Astrocyte (in vitro differentiated cells and primary cell): ENCODE data around the gene SHOC2. TPM values are rescaled to one million over a fixed set of nuclear protein-coding genes. Genes with fewer than 3 reads are reported as not detected.

Experiments used
- DNase-seq: peaks from one replicate; pipeline ENCODE4 v3.0.0-alpha.2; 2010; ENCODE audit warnings: low read depth
- FAIRE-seq: peaks from 2 replicates; lab custom pipeline; 2011; peaks lifted over from hg19 to GRCh38; lab: Jason Lieb, UNC
- H2AFZ ChIP-seq: 2 replicates; pipeline ENCODE4 v1.6.0; 2012; ENCODE audit warnings: low read depth, low read length, inconsistent platforms
- H3K27ac ChIP-seq: 2 replicates; pipeline ENCODE4 v1.5.1; 2011; ENCODE audit warnings: low read depth, low read length, inconsistent platforms
- H3K27me3 ChIP-seq: 2 replicates; pipeline ENCODE4 v1.6.0; 2011; ENCODE audit warnings: low read length, inconsistent platforms; ENCODE audit not compliant: insufficient read depth
- H3K36me3 ChIP-seq: 2 replicates; pipeline ENCODE4 v1.5.1; 2011; ENCODE audit warnings: low read length, inconsistent platforms; ENCODE audit not compliant: insufficient read depth
- H3K4me1 ChIP-seq: 2 replicates; pipeline ENCODE4 v1.5.1; 2011; ENCODE audit warnings: low read length, inconsistent platforms; ENCODE audit not compliant: insufficient read depth
- H3K4me2 ChIP-seq: 2 replicates; pipeline ENCODE4 v1.6.0; 2012; ENCODE audit warnings: low read length, inconsistent platforms
- H3K4me3 ChIP-seq: 2 replicates; pipeline ENCODE4 v1.5.1; 2011; ENCODE audit warnings: low read depth, mild to moderate bottlenecking, low read length, inconsistent platforms; ENCODE audit not compliant: insufficient read depth
- H3K79me2 ChIP-seq: 2 replicates; pipeline ENCODE4 v1.6.0; 2012; ENCODE audit warnings: mild to moderate bottlenecking, low read length, inconsistent platforms; ENCODE audit not compliant: insufficient read depth
- H3K9ac ChIP-seq: 2 replicates; pipeline ENCODE4 v1.6.0; 2012; ENCODE audit warnings: mild to moderate bottlenecking, low read length, inconsistent platforms
- H3K9me3 ChIP-seq: 2 replicates; pipeline ENCODE4 v1.5.1; 2012; ENCODE audit warnings: low read depth, mild to moderate bottlenecking, low read length, inconsistent platforms; ENCODE audit not compliant: insufficient read depth
- H4K20me1 ChIP-seq: 2 replicates; pipeline ENCODE4 v1.6.0; 2012; ENCODE audit warnings: low read length, inconsistent platforms; ENCODE audit not compliant: insufficient read depth
- H3K27ac Mint-ChIP-seq: one replicate; pipeline ENCODE4 v1.8.0; 2021; ENCODE audit warnings: mild to moderate bottlenecking, mixed read lengths; ENCODE audit not compliant: unreplicated experiment
- H3K27me3 Mint-ChIP-seq: one replicate; pipeline ENCODE4 v1.8.0; 2021; ENCODE audit warnings: low read depth, mixed read lengths; ENCODE audit not compliant: unreplicated experiment
- H3K36me3 Mint-ChIP-seq: one replicate; pipeline ENCODE4 v1.8.0; 2021; ENCODE audit warnings: low read depth, mixed read lengths; ENCODE audit not compliant: unreplicated experiment
- H3K4me1 Mint-ChIP-seq: one replicate; pipeline ENCODE4 v1.8.0; 2021; ENCODE audit warnings: low read depth, mixed read lengths; ENCODE audit not compliant: unreplicated experiment
- H3K4me3 Mint-ChIP-seq: one replicate; pipeline ENCODE4 v1.8.0; 2021; ENCODE audit warnings: mild to moderate bottlenecking, moderate library complexity, mixed read lengths; ENCODE audit not compliant: unreplicated experiment
- H3K9me3 Mint-ChIP-seq: one replicate; pipeline ENCODE4 v1.8.0; 2021; ENCODE audit warnings: mild to moderate bottlenecking, mixed read lengths; ENCODE audit not compliant: unreplicated experiment
- CTCF ChIP-seq: IDR thresholded peaks from 2 replicates; pipeline ENCODE4 v1.5.1; 2011; ENCODE audit warnings: low read depth, mild to moderate bottlenecking, inconsistent platforms, low read length, moderate library complexity; ENCODE audit not compliant: insufficient read depth
- EZH2 ChIP-seq: IDR thresholded peaks from 2 replicates; pipeline ENCODE4 v1.6.1; 2012; ENCODE audit warnings: mild to moderate bottlenecking, low read length, inconsistent platforms; ENCODE audit not compliant: insufficient read depth
- total RNA-seq: library from RNA; stranded (reverse); gene quantifications from 2 replicates; pipeline ENCODE4 v1.2.1, GENCODE V29; 2021

SHOC2 gene
- total RNA-seq, 1 donor from 2014 or later = 80.7 TPM

- Histone ChIP-seq H3K27me3 (no peaks in the 10 kb centered on the region), H3K4me2 (no peak overlapping the region), H3K27ac (no peak overlapping the region), H3K9me3 (no peaks in the 10 kb centered on the region), H3K36me3 (no peaks in the 10 kb centered on the region), H2AFZ (no peak overlapping the region), H3K9ac (no peak overlapping the region), H3K4me1 (no peaks in the 10 kb centered on the region), H4K20me1 (no peaks in the 10 kb centered on the region), H3K4me3 (no peak overlapping the region), H3K79me2 (no peaks in the 10 kb centered on the region)
- H3K27me3 Mint-ChIP-seq = no peaks in the 10 kb centered on the region
- no peak overlapping the region for H3K27ac Mint-ChIP-seq
- FAIRE-seq (no peak), DNase-seq (no peak)
- peaks cover 32% of the 10 kb centered on the region for H3K36me3 Mint-ChIP-seq
- TF ChIP-seq EZH2 = no peak
- no peak for TF ChIP-seq CTCF
- peaks cover 25% of the 10 kb centered on the region for H3K9me3 Mint-ChIP-seq
- H3K4me1 Mint-ChIP-seq = peaks cover 9% of the 10 kb centered on the region
- H3K4me3 Mint-ChIP-seq = no peak overlapping the region
Observed at GRCh38 chr10:111030042-111030750, 110.8 kb downstream of the SHOC2 start.

- peaks cover 5% of the 10 kb centered on the region for H3K4me1 ChIP-seq
- no peak overlapping the region for H3K27ac Mint-ChIP-seq
- TF ChIP-seq EZH2 (no peak), CTCF (no peak)
- no peak overlapping the region for H3K4me3 ChIP-seq
- FAIRE-seq = peak; percentile 70
- no peaks in the 10 kb centered on the region for H3K9me3 ChIP-seq
- peaks cover 27% of the 10 kb centered on the region for H3K9me3 Mint-ChIP-seq
- peaks cover 29% of the 10 kb centered on the region for H3K36me3 Mint-ChIP-seq
- peak overlapping the region; percentile 47 for H3K4me2 ChIP-seq
- H3K27me3 Mint-ChIP-seq = no peaks in the 10 kb centered on the region
- H3K36me3 ChIP-seq = no peaks in the 10 kb centered on the region
- peak; percentile 34 for DNase-seq
- H3K27me3 ChIP-seq = no peaks in the 10 kb centered on the region
- no peaks in the 10 kb centered on the region for H3K79me2 ChIP-seq
- H4K20me1 ChIP-seq = no peaks in the 10 kb centered on the region
- H3K9ac ChIP-seq = no peak overlapping the region
- no peak overlapping the region for H3K4me3 Mint-ChIP-seq
- peaks cover 13% of the 10 kb centered on the region for H3K4me1 Mint-ChIP-seq
- H2AFZ ChIP-seq = no peak overlapping the region
- H3K27ac ChIP-seq = no peak overlapping the region
Observed at GRCh38 chr10:111034598-111035310, 115.3 kb downstream of the SHOC2 start.
